ENCODE results near the gene COA1. TPM values are rescaled to one million over a fixed set of nuclear protein-coding genes. Genes with fewer than 3 reads are reported as not detected.

Gene COA1
- total RNA-seq, 1 donor from 2014 or later, result 64.8 TPM

GRCh38 chr7:43653891-43654504 is 75.3 kb downstream of the COA1 start:
- DNase-seq (ENCODE audit: low spot score), result no peak

- no peak for DNase-seq (ENCODE audit: low spot score)
Measured at GRCh38 chr7:43653466-43653865, 75.9 kb downstream of the COA1 start.

- no peak for DNase-seq (ENCODE audit: low spot score)
Measured at GRCh38 chr7:43652364-43652763, 77.0 kb downstream of the COA1 start.

DNA sequence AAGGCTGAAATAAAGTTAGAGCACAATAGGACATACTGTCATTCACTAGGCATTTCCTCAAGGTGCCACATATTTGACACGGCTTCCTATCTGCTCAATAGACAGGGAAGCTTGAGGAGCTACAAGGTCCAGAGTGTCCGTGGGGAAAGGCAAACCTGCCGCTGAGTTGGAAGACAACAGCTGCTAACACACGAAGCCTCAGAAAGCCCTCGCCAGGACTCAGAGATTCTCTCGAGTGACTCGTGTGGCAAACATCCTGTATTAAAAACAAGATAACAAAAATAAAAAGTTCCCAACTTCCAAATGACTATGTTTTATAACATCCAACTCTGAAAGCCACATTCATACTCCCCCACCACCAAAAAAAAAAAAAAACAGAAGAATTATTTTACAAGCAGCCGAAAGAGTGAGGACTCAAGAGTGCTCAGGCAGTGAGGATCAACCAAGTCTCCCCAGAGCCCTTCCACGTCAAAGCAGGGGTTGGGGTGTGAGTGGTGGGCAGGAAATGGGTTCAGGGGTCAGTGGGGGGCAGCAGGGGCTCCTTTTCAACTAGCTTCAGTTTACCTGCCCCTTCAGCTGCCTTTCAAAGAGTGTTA is 78.8 kb downstream of the COA1 start:
- no peak for DNase-seq (ENCODE audit: low spot score)

DNA sequence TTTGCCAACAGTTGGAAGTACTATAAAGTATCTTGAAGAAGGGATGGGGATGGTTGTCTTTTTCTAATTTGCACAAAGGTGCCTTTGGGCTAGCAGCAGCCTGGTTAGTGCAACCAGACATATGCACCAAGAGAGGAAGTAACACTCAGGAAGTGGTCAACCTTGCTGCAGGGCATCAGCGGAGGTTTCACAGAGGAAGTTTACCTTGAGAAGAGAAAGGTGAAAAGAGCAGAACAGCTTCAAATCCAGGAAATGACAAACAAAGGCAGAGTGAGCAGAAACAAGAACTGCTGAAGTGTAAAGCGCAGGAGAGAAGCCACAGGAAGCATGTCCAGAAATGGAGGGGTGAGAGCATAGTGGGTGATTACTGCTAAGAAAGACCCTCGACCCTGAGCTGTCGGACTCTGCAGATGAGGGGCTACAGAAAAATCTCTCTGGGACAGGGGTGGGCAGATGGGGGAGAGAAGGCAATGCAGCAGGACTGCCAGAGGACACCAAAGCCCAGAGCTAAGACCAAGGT is 79.5 kb downstream of the COA1 start:
- DNase-seq (ENCODE audit: low spot score), result peak; percentile 18

- peak; percentile 47 for DNase-seq (ENCODE audit: low spot score)
Measured at GRCh38 chr7:43648473-43649406, 80.6 kb downstream of the COA1 start.

- peak; percentile 93 for DNase-seq (ENCODE audit: low spot score)
Measured at GRCh38 chr7:43647673-43648472, 81.5 kb downstream of the COA1 start.

DNA sequence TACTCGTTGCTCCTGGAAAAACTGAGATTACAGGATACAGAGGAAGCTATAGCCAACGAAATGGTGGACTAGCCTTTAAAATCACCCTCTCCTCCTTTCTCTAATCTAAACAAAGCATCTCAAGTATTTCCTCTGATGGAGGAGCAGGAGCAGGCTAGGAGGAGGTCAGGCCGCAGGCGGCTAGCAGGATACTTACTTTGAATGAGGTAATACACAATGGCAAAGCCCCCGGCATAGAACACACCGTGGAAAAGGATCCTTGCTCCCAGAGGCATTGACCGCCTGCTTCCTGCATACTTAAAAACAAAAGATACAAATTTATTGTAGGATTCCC is 82.0 kb downstream of the COA1 start:
- DNase-seq (ENCODE audit: low spot score), result peak; percentile 40

DNA sequence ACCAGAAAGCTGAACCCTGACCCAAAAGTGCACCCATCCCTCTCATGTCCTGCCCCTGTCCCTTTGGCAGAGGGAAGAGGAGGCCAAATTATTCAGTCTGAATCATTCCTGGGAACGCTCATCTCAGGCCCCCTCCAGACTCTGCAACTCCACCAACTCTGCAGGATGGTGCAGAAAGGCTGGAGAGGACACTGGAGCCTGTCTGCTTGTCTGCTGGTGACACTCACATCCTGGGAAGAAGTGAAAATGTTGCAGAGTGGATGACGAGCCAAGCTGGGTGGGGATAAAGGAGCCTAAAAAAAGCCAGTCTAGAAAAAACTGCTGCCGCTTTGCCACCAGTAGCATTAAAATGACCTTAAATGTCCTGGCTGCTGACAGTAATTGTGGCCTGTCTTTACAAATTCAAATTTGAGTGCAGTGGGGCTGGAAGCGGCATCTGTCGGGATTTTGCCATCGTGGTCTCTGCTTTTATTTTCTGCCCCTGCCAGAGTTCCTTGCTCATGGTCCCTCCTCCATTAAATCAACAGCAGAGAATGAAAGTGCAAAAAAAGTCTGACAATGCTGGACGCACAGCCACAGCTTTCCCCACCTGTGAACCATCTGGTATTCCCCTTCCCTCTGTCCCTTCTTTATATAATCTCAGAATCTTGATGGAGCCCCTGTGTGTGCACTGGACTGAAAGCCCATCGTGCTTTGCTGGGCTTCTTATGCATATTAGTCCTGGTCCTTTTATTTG is 82.6 kb downstream of the COA1 start:
- DNase-seq (ENCODE audit: low spot score), result peak; percentile 32

DNA sequence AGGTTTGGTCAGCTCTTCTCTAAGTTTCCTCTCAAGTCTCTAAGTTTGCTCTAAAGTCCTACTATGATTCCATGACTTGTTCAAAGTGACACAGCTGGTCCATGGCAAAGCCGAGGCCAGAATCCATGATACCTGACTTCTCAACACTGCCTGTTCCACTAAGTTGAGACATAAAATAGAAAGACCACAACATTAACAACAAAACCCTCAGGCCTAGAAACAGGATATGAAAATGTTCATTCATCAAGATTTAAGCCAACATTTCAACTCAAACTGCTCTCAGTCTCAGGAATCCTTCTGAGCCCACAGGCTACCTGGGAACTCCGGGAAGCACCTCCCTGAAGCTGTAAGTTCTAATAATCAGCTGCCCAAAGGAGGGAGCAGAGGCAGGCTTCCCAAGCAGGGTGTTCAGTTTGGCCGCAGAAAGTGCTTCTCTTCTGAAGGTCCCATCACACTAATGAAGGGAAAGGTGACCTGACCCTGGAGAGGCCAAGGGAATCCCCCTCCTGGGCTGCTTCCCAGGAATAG is 83.6 kb downstream of the COA1 start:
- no peak for DNase-seq (ENCODE audit: low spot score)

DNA sequence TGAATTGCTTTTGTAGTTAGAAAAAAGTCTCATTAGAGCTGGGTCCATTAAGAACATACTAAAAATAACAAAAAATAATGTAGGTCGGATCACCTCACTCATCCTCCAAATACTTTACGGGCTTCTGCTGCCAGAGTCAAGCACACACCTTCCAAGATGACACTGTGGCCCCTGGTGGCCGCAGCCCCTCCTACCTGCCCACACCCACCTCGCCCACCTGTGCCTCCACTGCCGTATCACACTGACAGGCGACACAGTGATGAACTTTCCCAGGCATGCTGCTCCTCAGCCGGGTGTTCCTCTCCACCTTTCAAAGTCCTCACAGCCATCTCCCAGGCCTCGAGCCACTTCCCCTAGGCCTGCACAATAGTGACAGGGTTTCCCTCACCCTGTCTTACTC is 85.5 kb downstream of the COA1 start:
- no peak for DNase-seq (ENCODE audit: low spot score)

GRCh38 chr7:43642897-43643630 is 86.3 kb downstream of the COA1 start:
- DNase-seq (ENCODE audit: low spot score), result no peak

DNA sequence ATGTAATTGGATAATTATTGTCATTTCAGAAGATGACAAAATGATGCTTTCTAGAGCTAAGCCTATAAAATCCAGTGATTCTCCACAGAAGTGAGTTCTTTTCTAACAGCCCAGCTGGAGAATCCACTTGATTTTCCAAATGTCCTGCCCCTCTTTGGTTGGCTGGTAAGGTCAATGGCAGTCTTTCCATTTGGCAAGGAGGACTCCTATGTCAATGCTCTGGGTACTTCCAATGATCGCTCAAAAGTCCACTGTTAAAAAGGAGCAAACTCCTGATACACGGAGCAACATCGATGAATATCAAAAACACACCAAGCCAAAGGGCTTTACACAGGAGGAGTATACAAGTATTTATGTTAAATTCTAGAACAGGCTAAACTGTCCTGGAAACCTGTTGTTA is 88.6 kb downstream of the COA1 start:
- DNase-seq (ENCODE audit: low spot score), result no peak

- peak; percentile 80 for DNase-seq (ENCODE audit: low spot score)
Measured at GRCh38 chr7:43639858-43640491, 89.3 kb downstream of the COA1 start.

- peak; percentile 54 for DNase-seq (ENCODE audit: low spot score)
Measured at GRCh38 chr7:43637114-43637806, 92.1 kb downstream of the COA1 start.

DNA sequence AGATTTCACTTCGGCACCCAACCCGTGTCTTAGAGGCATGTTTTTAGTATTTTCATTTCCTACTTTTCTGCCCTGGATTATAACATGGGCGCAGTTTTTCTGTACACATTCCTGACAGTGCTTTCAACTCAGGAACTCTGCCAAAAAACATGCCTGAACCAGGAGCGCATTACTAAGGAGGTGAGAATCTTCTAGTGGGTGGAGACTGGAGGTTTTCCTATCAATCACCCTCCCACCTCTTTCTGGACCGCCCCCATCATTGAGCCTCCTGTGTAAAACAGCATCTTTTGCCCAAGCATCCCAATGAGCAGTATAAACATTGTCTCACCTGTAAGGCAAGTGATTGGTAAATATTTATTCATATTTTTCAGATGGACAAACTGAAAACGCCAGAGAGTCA is 93.2 kb downstream of the COA1 start:
- peak; percentile 57 for DNase-seq (ENCODE audit: low spot score)

GRCh38 chr7:43634384-43634783 is 94.9 kb downstream of the COA1 start:
- no peak for DNase-seq (ENCODE audit: low spot score)

- DNase-seq (ENCODE audit: low spot score), result no peak
Measured at GRCh38 chr7:43632746-43633145, 96.6 kb downstream of the COA1 start.

DNA sequence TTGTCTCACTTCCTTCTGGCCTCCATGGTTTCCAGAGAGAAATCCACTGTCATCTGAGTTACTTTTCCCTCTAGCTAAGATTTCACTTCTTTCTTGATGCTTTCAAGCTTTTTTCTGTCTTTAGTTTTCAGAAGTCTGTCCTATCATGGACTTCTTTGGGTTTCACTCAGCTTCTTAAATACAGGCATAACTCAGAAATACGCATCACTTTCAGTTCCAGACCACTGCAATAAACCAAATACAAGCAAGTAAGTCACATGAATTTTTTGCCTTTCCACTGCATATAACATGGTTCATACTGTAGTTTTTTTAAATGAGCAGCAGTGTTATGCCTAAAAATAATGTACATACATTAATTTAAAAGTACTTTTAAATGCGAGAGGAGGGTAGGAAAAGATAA is 97.8 kb downstream of the COA1 start:
- no peak for DNase-seq (ENCODE audit: low spot score)

All from umbilical cord (tissue), 2 donors.